ENCODE data around the gene HILPDA.

Gene HILPDA, protein sequence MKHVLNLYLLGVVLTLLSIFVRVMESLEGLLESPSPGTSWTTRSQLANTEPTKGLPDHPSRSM

GRCh38 chr7:128455543-128456254 lies at the start of gene HILPDA:
HILPDA (plus strand) TSS chr7:128455878; CDS start chr7:128457269, 1,391 bp downstream.
- peak; percentile 94 for DNase-seq

GRCh38 chr7:128406314-128407232 lies 49.1 kb upstream of the HILPDA start:
- DNase-seq, result no peak

DNA sequence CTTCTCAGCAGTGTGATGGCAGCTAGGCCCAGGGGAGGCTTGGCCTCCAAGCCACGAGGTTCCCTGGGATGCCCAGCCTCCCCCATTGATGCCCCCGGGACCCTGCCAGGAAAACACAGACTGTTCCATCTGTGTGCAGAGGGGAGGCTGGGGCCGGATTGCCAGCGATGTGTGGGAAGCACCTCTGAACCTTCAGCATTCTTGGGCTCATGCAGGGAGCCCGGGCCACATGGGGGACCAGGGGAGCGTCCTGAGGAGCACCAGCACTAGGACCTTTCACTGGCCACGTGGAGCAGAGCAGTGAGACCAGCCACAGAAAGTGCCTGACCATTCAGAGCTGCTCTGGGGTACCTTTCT lies 48.5 kb upstream of the HILPDA start:
- no peak for DNase-seq

GRCh38 chr7:128407751-128408708 lies 47.6 kb upstream of the HILPDA start:
- no peak for DNase-seq

DNA sequence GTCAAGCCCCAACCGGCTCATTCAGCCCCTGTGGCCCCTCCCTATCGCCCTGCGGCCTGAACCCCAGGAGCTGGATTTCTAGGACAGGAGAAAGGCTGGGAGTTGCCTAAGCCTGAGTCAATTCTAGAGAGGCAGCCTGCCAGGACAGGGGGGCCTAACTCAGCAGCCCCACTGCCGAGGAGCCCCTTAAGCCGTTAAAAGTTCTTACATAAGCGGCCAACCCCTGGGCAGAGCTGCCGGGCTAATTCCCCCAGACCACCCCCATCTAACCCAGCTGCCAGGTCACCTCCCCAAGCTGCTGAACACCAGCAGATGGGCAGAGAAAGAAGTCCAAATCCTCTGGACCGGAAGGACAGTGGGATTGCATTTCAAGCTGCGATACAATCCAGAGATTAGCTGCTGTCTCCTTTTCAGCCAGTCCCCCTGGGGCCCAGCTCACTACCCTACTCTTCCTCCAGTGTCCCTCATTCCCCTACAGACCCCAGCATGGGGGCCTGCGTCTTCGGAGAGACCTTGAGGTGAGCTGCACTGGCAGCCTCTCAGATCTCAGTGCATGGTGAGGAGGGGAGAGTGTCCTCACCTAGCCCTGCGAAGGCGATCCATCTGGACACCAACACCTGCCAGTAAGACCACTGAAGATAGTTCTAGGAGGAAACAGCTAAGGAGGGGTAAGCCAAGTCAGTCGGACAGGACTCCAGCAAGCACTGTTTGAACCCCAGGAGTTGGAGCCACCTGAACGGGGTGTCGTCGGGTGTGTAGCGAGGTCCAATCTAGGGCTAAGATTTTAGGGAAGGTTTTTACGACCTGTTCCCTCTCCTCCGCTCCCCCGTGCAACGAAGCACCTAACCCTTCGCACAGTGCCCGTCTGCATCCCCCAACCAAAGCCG lies 46.7 kb upstream of the HILPDA start:
- no peak for DNase-seq

- peak; percentile 79 for DNase-seq
Measured at GRCh38 chr7:128409596-128410450, 45.9 kb upstream of the HILPDA start, which contains the start of gene IMPDH1. IMPDH1 (minus strand) TSS chr7:128409982; CDS start chr7:128409901, 81 bp downstream.

GRCh38 chr7:128410451-128410753 lies 45.3 kb upstream of the HILPDA start:
- no peak for DNase-seq

DNA sequence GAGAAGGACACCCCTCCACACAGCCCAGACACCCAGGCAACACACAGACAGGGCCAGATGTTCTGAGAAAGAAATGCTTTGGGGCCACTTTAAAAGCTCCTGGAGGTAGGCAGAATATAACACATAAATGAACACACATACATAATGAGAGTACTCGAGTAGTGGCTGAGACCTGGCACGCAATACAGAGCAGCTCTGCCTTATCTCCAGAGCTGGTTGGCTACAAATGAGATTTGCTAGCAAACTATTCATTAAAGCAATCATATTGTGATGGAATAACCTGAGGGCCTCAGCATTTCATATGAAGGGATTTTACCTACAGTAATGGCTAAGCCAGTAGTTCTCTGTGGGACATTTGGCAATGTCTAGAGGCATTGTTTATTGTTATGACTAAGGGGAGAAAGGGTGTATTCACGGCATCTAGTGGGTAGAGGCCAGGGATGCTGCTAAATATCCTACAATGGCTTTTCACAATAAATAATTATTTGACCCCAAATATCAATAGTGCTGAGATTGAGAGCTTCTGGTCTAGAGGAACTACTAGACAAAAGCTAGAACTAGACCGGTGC lies 40.4 kb upstream of the HILPDA start:
- no peak for DNase-seq

- DNase-seq, result no peak
Measured at GRCh38 chr7:128417071-128417470, 38.6 kb upstream of the HILPDA start.

GRCh38 chr7:128419257-128419656 lies 36.4 kb upstream of the HILPDA start:
- DNase-seq, result no peak

GRCh38 chr7:128420773-128421172 lies 34.9 kb upstream of the HILPDA start:
- no peak for DNase-seq

GRCh38 chr7:128421384-128421783 lies 34.3 kb upstream of the HILPDA start:
- DNase-seq, result no peak

DNA sequence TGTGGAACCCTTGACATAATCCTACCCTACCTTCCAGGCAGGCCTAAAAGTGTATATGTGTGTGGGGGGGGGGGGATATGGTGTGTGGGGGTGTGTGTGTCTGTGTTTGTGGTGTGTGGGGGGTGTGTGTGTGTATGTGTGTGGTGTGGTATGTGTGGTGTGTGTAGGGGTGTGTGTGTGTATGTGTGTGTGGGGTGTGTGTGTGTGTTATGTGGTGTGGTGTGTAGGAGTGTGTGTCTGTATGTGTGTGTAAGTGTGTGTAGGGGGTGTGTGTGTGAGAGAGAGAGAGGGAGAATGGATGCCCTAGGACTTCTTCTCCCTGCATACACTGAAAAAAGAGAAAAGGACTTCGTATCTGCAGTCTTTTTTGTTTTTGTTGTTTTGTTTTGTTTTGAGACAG lies 33.6 kb upstream of the HILPDA start:
- no peak for DNase-seq

DNA sequence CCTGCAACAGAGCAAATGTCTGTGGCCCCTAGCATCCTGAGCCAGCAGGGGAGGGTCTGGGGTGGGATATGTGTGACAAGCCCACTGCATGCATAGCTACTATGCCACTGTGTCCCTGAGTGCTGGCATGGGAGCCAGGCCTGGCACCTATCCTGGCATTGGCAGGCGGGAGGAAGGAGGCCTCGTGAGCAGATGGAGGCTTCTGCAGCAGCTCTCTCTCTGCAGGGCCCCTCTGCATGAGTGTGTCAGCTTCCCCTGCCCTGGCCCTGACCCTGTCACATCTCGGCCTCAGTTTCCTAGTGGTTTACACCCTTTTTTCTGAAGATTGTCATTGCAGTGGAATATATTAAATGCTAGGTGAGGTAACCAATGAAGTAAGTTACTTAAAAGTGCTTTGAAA lies 32.8 kb upstream of the HILPDA start:
- DNase-seq, result no peak

GRCh38 chr7:128424686-128425275 lies 30.9 kb upstream of the HILPDA start:
- no peak for DNase-seq

GRCh38 chr7:128425850-128426249 lies 29.8 kb upstream of the HILPDA start:
- DNase-seq, result peak; percentile 81

DNA sequence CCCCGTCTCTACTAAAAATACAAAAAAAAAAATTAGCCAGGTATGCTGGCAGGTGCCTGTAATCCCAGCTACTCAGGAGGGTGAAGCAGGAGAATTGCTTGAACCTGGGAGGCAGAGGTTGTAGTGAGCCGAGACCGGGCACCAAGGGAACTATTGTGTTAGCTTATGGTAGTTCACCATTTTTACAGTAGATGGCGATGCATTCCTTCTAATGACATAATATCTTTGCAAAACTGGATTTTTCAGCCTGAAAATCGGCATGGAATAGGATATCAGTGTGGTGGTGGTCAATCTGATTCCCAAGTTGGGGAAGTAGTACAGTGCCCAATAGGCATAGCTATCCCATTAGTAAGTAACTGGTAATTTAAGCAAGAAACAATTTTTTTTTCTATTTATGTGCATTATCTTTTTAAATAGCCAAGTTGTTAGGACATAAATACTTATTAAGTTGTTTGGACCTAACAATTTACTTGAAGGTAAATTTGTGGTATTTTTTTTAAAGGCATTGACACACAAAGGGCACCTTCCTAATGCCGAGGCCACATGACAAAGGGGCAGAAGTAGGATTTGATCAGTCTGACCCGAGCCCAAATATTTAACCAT lies 28.3 kb upstream of the HILPDA start:
- DNase-seq, result peak; percentile 89

GRCh38 chr7:128430207-128430606 lies 25.5 kb upstream of the HILPDA start:
- no peak for DNase-seq

GRCh38 chr7:128431221-128431620 lies 24.5 kb upstream of the HILPDA start:
- DNase-seq, result no peak

GRCh38 chr7:128431754-128432153 lies 23.9 kb upstream of the HILPDA start:
- DNase-seq, result no peak

Data from hematopoietic multipotent progenitor cell treated with erythropoietin and hydrocortisone succinate and interleukin-3 and kit ligand, for 6 days (in vitro differentiated cells).